B cell (primary cell): Measurements from ENCODE around the gene PNKP. TPM values are rescaled to one million over a fixed set of nuclear protein-coding genes. Genes with fewer than 3 reads are reported as not detected.
A peak's percentile ranks its signal among the peaks of the same experiment; 100 is the strongest.

Experiments
- ATAC-seq: fragments of 200-7000 bp; cut with Tn5 transposase; one replicate; pipeline ENCODE4 v1.10.0; 2021; ENCODE audit warnings: low read depth, mild to moderate bottlenecking, moderate number of reproducible peaks, moderate library complexity
- CTCF ChIA-PET: fragments of 350-600 bp; sonication (Branson Sonifier 250); formaldehyde crosslinking; loops from one replicate; lab custom pipeline; 2021; ENCODE audit warnings: antibody characterized with exemption, inconsistent platforms; lab: Charles Lee
- POLR2A ChIA-PET: fragments of 350-600 bp; sonication (Branson Sonifier 250); formaldehyde crosslinking; loops from one replicate; lab custom pipeline; 2021; ENCODE audit warnings: antibody characterized with exemption; lab: Charles Lee
- DNase-seq: peaks from one replicate; pipeline ENCODE4 v3.0.0; 2013
- H2AFZ ChIP-seq: 2 replicates; pipeline ENCODE4 v1.6.1; 2012; ENCODE audit warnings: mild to moderate bottlenecking, low read depth, low read length; ENCODE audit not compliant: insufficient read depth, poor library complexity, severe bottlenecking
- H3K27ac ChIP-seq, 2 donors: 1 replicate in 1 of 2; 2 replicates in 1 of 2; pipeline ENCODE4 v1.5.1; 2012 to 2013; ENCODE audit warnings: low read length in 2 of 2, mild to moderate bottlenecking in 2 of 2, moderate library complexity in 1 of 2
- H3K27me3 ChIP-seq, 4 experiments: fragments of 200-600 bp in 1 of 4; sonication (generic) in 1 of 4; replicated peaks in 1 of 4; 1 replicate in 2 of 4; 2 replicates in 2 of 4; pipeline versions ENCODE4 v1.6.1 to v1.7.0; 2013 to 2016; ENCODE audit warnings: low read length in 3 of 4, mild to moderate bottlenecking in 2 of 4, mixed read lengths in 1 of 4, moderate library complexity in 1 of 4; ENCODE audit not compliant: insufficient read depth in 4 of 4, control insufficient read depth in 3 of 4; ENCODE audit errors: control extremely low read depth in 1 of 4
- H3K36me3 ChIP-seq, 2 experiments: replicated peaks in 1 of 2; 1 replicate in 1 of 2; 2 replicates in 1 of 2; pipeline versions ENCODE4 v1.6.1 to v1.7.1; 2013; ENCODE audit warnings: low read length in 1 of 2; ENCODE audit not compliant: insufficient read depth in 2 of 2, control insufficient read depth in 1 of 2; ENCODE audit errors: control extremely low read depth in 1 of 2, extremely low read depth in 1 of 2
- H3K4me1 ChIP-seq, 2 donors: fragments of 200-600 bp in 1 of 2; sonication (generic) in 1 of 2; 1 replicate in 1 of 2; 2 replicates in 1 of 2; pipeline versions ENCODE4 v1.5.1 to v1.6.1; 2013 to 2017; ENCODE audit warnings: low read length in 2 of 2; ENCODE audit not compliant: control insufficient read depth in 2 of 2, insufficient read depth in 2 of 2
- H3K4me2 ChIP-seq: replicated peaks from 2 replicates; pipeline ENCODE3; 2012; ENCODE audit warnings: mild to moderate bottlenecking, low read depth, low read length; ENCODE audit not compliant: poor library complexity, severe bottlenecking
- H3K4me3 ChIP-seq, 5 experiments: fragments of 200-600 bp in 1 of 5; sonication (generic) in 1 of 5; 1 replicate in 3 of 5; 2 replicates in 2 of 5; pipeline versions ENCODE4 v1.5.1 to v1.7.0; 2011 to 2016; ENCODE audit warnings: low read length in 4 of 5, mild to moderate bottlenecking in 4 of 5, low read depth in 2 of 5, control low read depth in 1 of 5, moderate library complexity in 1 of 5; ENCODE audit not compliant: insufficient read depth in 1 of 5; ENCODE audit errors: control extremely low read depth in 1 of 5, extremely low read depth in 1 of 5
- H3K79me2 ChIP-seq: fragments of 200-600 bp; sonication (generic); one replicate; pipeline ENCODE4 v1.6.0; 2016; ENCODE audit warnings: low read length; ENCODE audit not compliant: control insufficient read depth, insufficient read depth
- H3K9ac ChIP-seq: fragments of 200-600 bp; sonication (generic); 2 replicates; pipeline ENCODE4 v1.6.1; 2017; ENCODE audit warnings: mild to moderate bottlenecking, low read length, moderate library complexity
- H3K9me3 ChIP-seq, 3 donors: one replicate each; pipeline versions ENCODE4 v1.6.1 to v1.7.1; 2013; ENCODE audit warnings: low read length in 2 of 3; ENCODE audit not compliant: control insufficient read depth in 2 of 3, insufficient read depth in 1 of 3; ENCODE audit errors: control extremely low read depth in 1 of 3
- H4K20me1 ChIP-seq: 2 replicates; pipeline ENCODE4 v1.6.0; 2012; ENCODE audit warnings: mild to moderate bottlenecking, low read length; ENCODE audit not compliant: insufficient read depth, control insufficient read depth, poor library complexity, severe bottlenecking
- H3K27ac Mint-ChIP-seq: one replicate; pipeline ENCODE4 v1.8.0; 2021; ENCODE audit warnings: mixed read lengths
- H3K27me3 Mint-ChIP-seq: one replicate; pipeline ENCODE4 v1.8.0; 2021; ENCODE audit warnings: mixed read lengths
- H3K4me1 Mint-ChIP-seq: one replicate; pipeline ENCODE4 v1.8.0; 2021; ENCODE audit warnings: mixed read lengths
- H3K4me3 Mint-ChIP-seq: one replicate; pipeline ENCODE4 v1.8.0; 2021; ENCODE audit warnings: mixed read lengths
- H3K9me3 Mint-ChIP-seq: one replicate; pipeline ENCODE4 v1.8.0; 2022; ENCODE audit warnings: mixed read lengths; ENCODE audit not compliant: insufficient read depth
- CTCF ChIP-seq: fragments of 200-600 bp; IDR thresholded peaks from one replicate; pipeline ENCODE4 v1.8.0; 2022; ENCODE audit warnings: antibody characterized with exemption, mild to moderate bottlenecking
- EZH2 ChIP-seq: IDR thresholded peaks from 2 replicates; pipeline ENCODE4 v1.6.1; 2012; ENCODE audit warnings: borderline replicate concordance, low read depth, mild to moderate bottlenecking, moderate library complexity, low read length; ENCODE audit not compliant: insufficient read depth, poor library complexity, severe bottlenecking
- WGBS: methylation state at CpG from one replicate; pipeline ENCODE4 v1.1.5; 2013; ENCODE audit warnings: missing lambda C conversion rate; ENCODE audit not compliant: insufficient coverage; 5-methylcytosine and 5-hydroxymethylcytosine counted together
- intact Hi-C: fragments of 100-400 bp; cut with micrococcal nuclease; formaldehyde crosslinking; loops from one replicate; pipeline ENCODE4 v1.10.0; 2022
- polyA plus RNA-seq: library from polyadenylated mRNA; depleted of rRNA; stranded (reverse); fragments of >200 nt; gene quantifications from 2 replicates; pipeline ENCODE4 v1.2.3, GENCODE V29; 2012
- total RNA-seq, 2 donors: library from RNA; stranded (reverse); fragments of 120-200 nt in 1 of 2; gene quantifications; 1 replicate in 1 of 2; 2 replicates in 1 of 2; pipeline versions ENCODE4 v1.2.3 to v1.2.4, GENCODE V29; 2013 to 2022

The PNKP gene
- total and polyA plus RNA-seq, 2 donors (not counting 1 experiment from before 2014, with no cell fraction given), result 173 to 274 TPM

- Histone ChIP-seq H3K27ac (no peak overlapping the region), H3K36me3 (peaks cover 0 to 44% of the 10 kb centered on the region in 2 experiments), H3K4me3 (no peak overlapping the region), H3K27me3 (no peaks in the 10 kb centered on the region), H3K9me3 (no peaks in the 10 kb centered on the region), H3K79me2 (no peaks in the 10 kb centered on the region), H3K4me2 (no peak overlapping the region), H3K4me1 (peaks cover 29 to 36% of the 10 kb centered on the region in 2 donors), H4K20me1 (no peaks in the 10 kb centered on the region), H3K9ac (no peak overlapping the region), H2AFZ (no peak overlapping the region)
- WGBS, result 95% methylated on average over 11 of the region's 11 CpGs
- H3K27me3 Mint-ChIP-seq, result no peaks in the 10 kb centered on the region
- H3K4me1 Mint-ChIP-seq, result peaks cover 32% of the 10 kb centered on the region
- no peak overlapping the region for H3K4me3 Mint-ChIP-seq
- ChIA-PET CTCF (no interaction called here), POLR2A (no interaction called here)
- no peak for DNase-seq
- intact Hi-C loops, result no loop called here
- ATAC-seq, result no peak
- H3K27ac Mint-ChIP-seq, result peak overlapping the region; percentile 71
- TF ChIP-seq EZH2 (no peak), CTCF (no peak)
- no peaks in the 10 kb centered on the region for H3K9me3 Mint-ChIP-seq
These were observed 27.1 kb downstream of the PNKP start for GRCh38 chr19:49840321-49840720.

DNA sequence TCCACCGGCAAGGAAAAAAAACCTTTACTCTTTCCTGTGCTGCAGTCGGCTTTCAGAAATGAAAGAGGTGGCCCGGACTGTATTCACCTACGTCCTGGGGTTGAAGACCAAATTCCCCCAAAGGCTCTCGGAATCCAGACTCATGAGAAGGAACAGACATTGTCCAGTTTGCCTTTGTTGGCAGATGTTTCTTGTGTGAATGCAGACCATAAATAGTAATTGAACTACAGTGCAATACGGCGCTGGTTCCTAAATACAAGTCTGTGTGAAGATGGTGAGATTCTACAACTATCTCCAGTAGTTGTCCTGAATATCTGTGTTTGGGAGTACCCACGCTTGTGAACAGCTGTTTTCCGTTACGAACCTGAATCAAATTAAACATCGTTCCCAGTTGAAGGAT, 27.7 kb downstream of the PNKP start:
- Histone ChIP-seq H3K9ac (no peak overlapping the region), H2AFZ (no peak overlapping the region), H3K79me2 (no peaks in the 10 kb centered on the region), H3K27me3 (no peaks in the 10 kb centered on the region), H3K27ac (no peak overlapping the region), H3K9me3 (no peaks in the 10 kb centered on the region), H3K4me1 (peaks cover 23 to 30% of the 10 kb centered on the region in 2 donors), H4K20me1 (no peaks in the 10 kb centered on the region), H3K4me2 (no peak overlapping the region), H3K4me3 (no peak overlapping the region), H3K36me3 (peaks cover 0 to 50% of the 10 kb centered on the region in 2 experiments)
- H3K27me3 Mint-ChIP-seq, result no peaks in the 10 kb centered on the region
- POLR2A ChIA-PET, result no interaction called here
- no peak overlapping the region for H3K4me3 Mint-ChIP-seq
- TF ChIP-seq CTCF (no peak), EZH2 (no peak)
- intact Hi-C loops, result no loop called here
- no peak for DNase-seq
- H3K9me3 Mint-ChIP-seq, result no peaks in the 10 kb centered on the region
- CTCF ChIA-PET, result no interaction called here
- over 99% methylated on average over 11 of the region's 11 CpGs for WGBS
- H3K4me1 Mint-ChIP-seq, result peaks cover 26% of the 10 kb centered on the region
- ATAC-seq, result no peak
- H3K27ac Mint-ChIP-seq, result no peak overlapping the region
